ENCODE measurements around the gene BRIP1. TPM values are rescaled to one million over a fixed set of nuclear protein-coding genes. Genes with fewer than 3 reads are reported as not detected.

The BRIP1 gene
- 65.4 and 73.6 TPM in 2 replicates for total RNA-seq (2013; cell fraction: nucleolus; rRNA removed)
- total RNA-seq (2014; rRNA removed), result 20.0 and 23.1 TPM in 2 replicates
- 24.2 and 25.6 TPM in 2 replicates for total RNA-seq (2014; rRNA removed; fragmentation: Illumina TruSeq; extraction: Trizol)
- 14.5 and 15.0 TPM in 2 replicates for total RNA-seq (2021)
- polyA plus RNA-seq (2011; ENCODE audit: low read depth), result 2.6 TPM
- 12.3 and 20.7 TPM in 2 replicates for polyA plus RNA-seq (2011; rRNA removed)
- polyA plus RNA-seq (2011; cell fraction: cytosol; rRNA removed), result 4.4 and 5.3 TPM in 2 replicates
- 9.0 and 11.1 TPM in 2 replicates for polyA plus RNA-seq (2011; cell fraction: nucleus; rRNA removed)
- 4.9 and 6.0 TPM in 2 replicates for polyA plus RNA-seq (2012)
- polyA plus RNA-seq (2014; fragmentation: Illumina TruSeq; extraction: Trizol), result 18.6 and 22.4 TPM in 2 replicates
- 1 to 10 TPM; 4.0 to 4.2 TPM for polyA plus RNA-seq (2014; fragmentation: Nextera tagmentation; extraction: Ambion mirVana)
- polyA plus RNA-seq (2014; rRNA removed), result 8.1 and 8.7 TPM in 2 replicates
- 10 to 100 TPM; 12.2 to 13.4 TPM for polyA plus RNA-seq (2016; fragmentation: Nextera tagmentation; extraction: Ambion mirVana)
- 32.0 and 34.5 TPM in 2 replicates for polyA minus RNA-seq (2011; rRNA and poly(A)+ RNA removed)
- 6.3 and 7.4 TPM in 2 replicates for polyA minus RNA-seq (2011; cell fraction: cytosol; rRNA and poly(A)+ RNA removed)
- polyA minus RNA-seq (2011; cell fraction: nucleus; rRNA and poly(A)+ RNA removed), result 21.9 and 47.4 TPM in 2 replicates
- Bru-seq, nascent RNA, result percentile 67 among the genes with signal in this experiment
- percentile 56 among the genes with signal in this experiment for BruChase-seq, experiment 1, labeled RNA remaining after a 6-hour chase
- BruChase-seq, experiment 2, labeled RNA remaining after a 2-hour chase, result percentile 66 among the genes with signal in this experiment
- long read RNA-seq, experiment 1, full-length matches to known transcripts, result 1 of 8 reads
- long read RNA-seq, experiment 1, partial matches to known transcripts, result 2 of 8 reads
- long read RNA-seq, experiment 1, other reads (novel, unspliced or antisense), result 5 of 8 reads
- long read RNA-seq, experiment 2, full-length matches to known transcripts, result 1 of 45 reads
- long read RNA-seq, experiment 2, partial matches to known transcripts, result 21 of 45 reads
- long read RNA-seq, experiment 2, other reads (novel, unspliced or antisense), result 23 of 45 reads

DNA sequence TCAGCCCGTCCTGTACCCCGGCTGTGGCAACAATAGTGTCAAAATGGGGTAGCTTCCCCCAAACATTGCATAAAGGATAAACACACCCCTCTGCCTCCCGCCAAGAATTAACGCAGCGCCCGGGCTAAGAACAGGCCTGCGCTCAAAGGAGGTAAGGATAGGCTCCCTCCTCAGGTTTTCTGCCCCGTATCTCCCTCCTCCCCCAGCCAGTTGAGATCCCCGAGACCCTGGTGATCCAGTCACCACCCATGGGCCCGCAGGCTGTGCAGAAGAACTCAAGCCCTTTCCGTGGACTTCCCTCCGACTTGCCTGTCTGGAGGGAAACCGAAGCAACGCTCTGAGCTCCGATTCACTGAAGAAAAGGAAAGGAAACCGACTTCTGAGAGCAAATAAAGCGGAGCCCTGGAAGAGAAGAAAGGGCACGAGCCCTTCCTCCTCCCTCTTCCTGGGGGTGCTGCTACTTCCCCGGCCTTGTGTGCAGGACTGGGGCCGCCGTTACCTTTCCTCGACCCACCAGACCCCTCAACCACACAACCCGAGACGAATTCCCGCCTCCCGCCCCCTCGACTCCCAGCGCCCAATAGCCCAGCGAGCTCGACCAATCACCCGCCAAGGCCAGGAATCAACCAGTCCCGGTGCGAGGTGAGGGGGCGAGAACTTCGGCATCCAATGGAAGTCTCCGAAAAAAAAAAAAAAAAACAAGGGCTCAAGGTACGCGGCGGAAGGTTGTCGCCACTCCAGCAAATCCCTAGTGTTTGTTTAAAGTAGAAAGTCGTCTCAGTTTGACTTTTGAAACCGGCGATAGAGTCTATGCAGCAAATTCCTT, at the start of gene BRIP1:
Gene BRIP1 (minus strand): TSS at position 554 of the 826 bp plus-strand sequence. CDS start 1,989 bp downstream, outside the sequence.
- SMC1A ChIA-PET (ENCODE audit: uncharacterized antibody, unreplicated experiment), result interaction anchor here (0.6 to 6.0 kb wide), 18 partner anchors 10 to 1544 kb away, joined by 3 to 35 read pairs (median 3); no protein-coding TSS in a partner anchor
- H3K27ac ChIP-seq (ENCODE audit: control insufficient read depth, insufficient read depth), result peak within 1 kb of the TSS; percentile 97
- peaks cover 0 to 5% of the 10 kb centered on the region in 2 experiments; a peak in 1 of 4 replicates for H3K36me3 ChIP-seq (ENCODE audit: control insufficient read depth in 2 of 2, insufficient read depth in 2 of 2, low read length in 1 of 2)
- CTCF ChIA-PET, result interaction anchor here (0.9 to 4.9 kb wide), 10 partner anchors 10 to 251 kb away, joined by 3 to 52 read pairs (median 4); no protein-coding TSS in a partner anchor
- no peaks in the 10 kb centered on the region for H3K9me3 ChIP-seq (replicated peaks; ENCODE audit: control insufficient read depth, insufficient read depth, low read length)
- peak within 1 kb of the TSS; percentile 98 for H3K4me3 ChIP-seq
- under 1% methylated on average over 29 of the region's 43 CpGs for WGBS (ENCODE audit: insufficient coverage, insufficient replicate concordance, low lambda C conversion rate, missing lambda C conversion rate)
- RAD21 ChIA-PET (ENCODE audit: unreplicated experiment), result interaction anchor here (0.6 to 2.1 kb wide), 12 partner anchors 9 to 307 kb away, joined by 3 to 24 read pairs (median 4); no protein-coding TSS in a partner anchor
- H4K20me1 ChIP-seq (ENCODE audit: control insufficient read depth, insufficient read depth), result no peaks in the 10 kb centered on the region
- POLR2A ChIA-PET, result interaction anchor here (0.6 to 2.2 kb wide), 14 partner anchors 9 to 347 kb away, joined by 3 to 6 read pairs (median 4); no protein-coding TSS in a partner anchor
- ATAC-seq (peak; percentile 97), FAIRE-seq (peak; percentile 94), DNase-seq (ENCODE audit: low read depth, low spot score) (peak; percentile 78)
- intact Hi-C loops (cut with micrococcal nuclease; ENCODE audit: unreplicated experiment), result loop anchor here (5.0 kb wide), 1 partner anchor 244 kb away; no protein-coding TSS in a partner anchor
- H2AFZ ChIP-seq (ENCODE audit: control insufficient read depth, low read depth, low read length), result peak within 1 kb of the TSS; percentile 99
- in situ Hi-C loops (cut with MboI), result no loop called here
- H3K79me2 ChIP-seq (ENCODE audit: control insufficient read depth, insufficient read depth, low read length), result peaks cover 27% of the 10 kb centered on the region
- peaks cover 3% of the 10 kb centered on the region; the same call in 1 of the 2 replicates for H3K4me1 ChIP-seq (ENCODE audit: control insufficient read depth, insufficient read depth, low read length)
- H3K4me2 ChIP-seq (ENCODE audit: control insufficient read depth, insufficient read depth), result peak within 1 kb of the TSS; percentile 88
- peak within 1 kb of the TSS; percentile 96 for H3K9ac ChIP-seq (ENCODE audit: control insufficient read depth, insufficient read depth, low read length)
- no TSS peak for BruUV-seq (replicated peaks)
- H3K27me3 ChIP-seq (replicated peaks in 1 of 2; ENCODE audit: control insufficient read depth in 2 of 2, insufficient read depth in 2 of 2, low read length in 1 of 2), result no peaks in the 10 kb centered on the region
- TF ChIP-seq TCF7 (IDR thresholded peaks at IDR 0.05; ENCODE audit: borderline replicate concordance) (no peak), SP1 (IDR thresholded peaks at IDR 0.05; ENCODE audit: low read depth, low read length) (peak; percentile 96), ZNF24 (IDR thresholded peaks at IDR 0.05) (no peak), ETV6 (conservative IDR thresholded peaks at IDR 0.05 in 1 of 2, IDR thresholded peaks at IDR 0.05 in 1 of 2; ENCODE audit: borderline replicate concordance in 1 of 2, low read depth in 1 of 2) (peak in 1 of 2 experiments; percentile 99; a peak in 2 of 4 replicates), ZSCAN29 (IDR thresholded peaks at IDR 0.05) (no peak), NFYA (IDR thresholded peaks at IDR 0.05; ENCODE audit: borderline replicate concordance, low read depth, low read length) (no peak; the same call in 1 of the 2 replicates), STAT3 (IDR thresholded peaks at IDR 0.05; ENCODE audit: low read depth, low read length) (no peak), POU2F2 (IDR thresholded peaks at IDR 0.05; ENCODE audit: borderline replicate concordance, low read depth, low read length) (no peak), PML (IDR thresholded peaks at IDR 0.05; ENCODE audit: low read length) (peak; percentile 58), EP300 (IDR thresholded peaks at IDR 0.05; ENCODE audit: borderline replicate concordance in 1 of 2, control insufficient read depth in 1 of 2, low read depth in 2 of 2, low read length in 2 of 2) (no peak), ESRRA (IDR thresholded peaks at IDR 0.05; ENCODE audit: low read length) (no peak)
- TF ChIP-seq, protein P1, sequence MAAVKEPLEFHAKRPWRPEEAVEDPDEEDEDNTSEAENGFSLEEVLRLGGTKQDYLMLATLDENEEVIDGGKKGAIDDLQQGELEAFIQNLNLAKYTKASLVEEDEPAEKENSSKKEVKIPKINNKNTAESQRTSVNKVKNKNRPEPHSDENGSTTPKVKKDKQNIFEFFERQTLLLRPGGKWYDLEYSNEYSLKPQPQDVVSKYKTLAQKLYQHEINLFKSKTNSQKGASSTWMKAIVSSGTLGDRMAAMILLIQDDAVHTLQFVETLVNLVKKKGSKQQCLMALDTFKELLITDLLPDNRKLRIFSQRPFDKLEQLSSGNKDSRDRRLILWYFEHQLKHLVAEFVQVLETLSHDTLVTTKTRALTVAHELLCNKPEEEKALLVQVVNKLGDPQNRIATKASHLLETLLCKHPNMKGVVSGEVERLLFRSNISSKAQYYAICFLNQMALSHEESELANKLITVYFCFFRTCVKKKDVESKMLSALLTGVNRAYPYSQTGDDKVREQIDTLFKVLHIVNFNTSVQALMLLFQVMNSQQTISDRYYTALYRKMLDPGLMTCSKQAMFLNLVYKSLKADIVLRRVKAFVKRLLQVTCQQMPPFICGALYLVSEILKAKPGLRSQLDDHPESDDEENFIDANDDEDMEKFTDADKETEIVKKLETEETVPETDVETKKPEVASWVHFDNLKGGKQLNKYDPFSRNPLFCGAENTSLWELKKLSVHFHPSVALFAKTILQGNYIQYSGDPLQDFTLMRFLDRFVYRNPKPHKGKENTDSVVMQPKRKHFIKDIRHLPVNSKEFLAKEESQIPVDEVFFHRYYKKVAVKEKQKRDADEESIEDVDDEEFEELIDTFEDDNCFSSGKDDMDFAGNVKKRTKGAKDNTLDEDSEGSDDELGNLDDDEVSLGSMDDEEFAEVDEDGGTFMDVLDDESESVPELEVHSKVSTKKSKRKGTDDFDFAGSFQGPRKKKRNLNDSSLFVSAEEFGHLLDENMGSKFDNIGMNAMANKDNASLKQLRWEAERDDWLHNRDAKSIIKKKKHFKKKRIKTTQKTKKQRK (IDR thresholded peaks at IDR 0.05; ENCODE audit: low read depth, low read length), result no peak
- TF ChIP-seq, protein P2, sequence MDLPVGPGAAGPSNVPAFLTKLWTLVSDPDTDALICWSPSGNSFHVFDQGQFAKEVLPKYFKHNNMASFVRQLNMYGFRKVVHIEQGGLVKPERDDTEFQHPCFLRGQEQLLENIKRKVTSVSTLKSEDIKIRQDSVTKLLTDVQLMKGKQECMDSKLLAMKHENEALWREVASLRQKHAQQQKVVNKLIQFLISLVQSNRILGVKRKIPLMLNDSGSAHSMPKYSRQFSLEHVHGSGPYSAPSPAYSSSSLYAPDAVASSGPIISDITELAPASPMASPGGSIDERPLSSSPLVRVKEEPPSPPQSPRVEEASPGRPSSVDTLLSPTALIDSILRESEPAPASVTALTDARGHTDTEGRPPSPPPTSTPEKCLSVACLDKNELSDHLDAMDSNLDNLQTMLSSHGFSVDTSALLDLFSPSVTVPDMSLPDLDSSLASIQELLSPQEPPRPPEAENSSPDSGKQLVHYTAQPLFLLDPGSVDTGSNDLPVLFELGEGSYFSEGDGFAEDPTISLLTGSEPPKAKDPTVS (IDR thresholded peaks at IDR 0.05; ENCODE audit: low read depth, low read length), result no peak
